ENCODE measurements around the gene HAUS6.
"Not testable (repeated sequence)": the region's sequence is repeated elsewhere in the genome, so short reads cannot be mapped to it uniquely, and the experiment has no call there.

The HAUS6 gene

DNA sequence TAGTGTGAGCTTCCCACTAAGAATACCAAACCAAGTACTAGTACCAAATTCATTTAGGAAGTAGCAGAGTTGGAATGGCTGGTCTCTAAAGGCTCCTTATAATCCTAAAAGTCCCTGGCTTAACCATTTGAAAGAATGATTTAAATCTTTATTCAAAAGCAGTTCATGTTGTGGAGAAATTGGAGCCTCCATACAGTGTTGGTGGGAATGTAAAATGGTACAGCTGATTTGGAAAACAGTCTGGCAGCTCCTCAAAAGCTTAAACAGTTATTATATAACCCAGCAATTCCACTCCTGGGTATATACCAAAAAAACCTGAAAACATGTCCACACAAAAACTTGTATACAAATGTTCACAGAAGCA, 21.7 kb upstream of the HAUS6 start:
- Mint-ChIP-seq H3K9me3 (ENCODE audit: low read depth) (no peaks in the 10 kb centered on the region), H3K4me1 (ENCODE audit: low read depth) (peaks cover 36% of the 10 kb centered on the region), H3K36me3 (no peaks in the 10 kb centered on the region), H3K27ac (peak overlapping the region; percentile 71), H3K4me3 (peak overlapping the region; percentile 2), H3K27me3 (no peaks in the 10 kb centered on the region)

DNA sequence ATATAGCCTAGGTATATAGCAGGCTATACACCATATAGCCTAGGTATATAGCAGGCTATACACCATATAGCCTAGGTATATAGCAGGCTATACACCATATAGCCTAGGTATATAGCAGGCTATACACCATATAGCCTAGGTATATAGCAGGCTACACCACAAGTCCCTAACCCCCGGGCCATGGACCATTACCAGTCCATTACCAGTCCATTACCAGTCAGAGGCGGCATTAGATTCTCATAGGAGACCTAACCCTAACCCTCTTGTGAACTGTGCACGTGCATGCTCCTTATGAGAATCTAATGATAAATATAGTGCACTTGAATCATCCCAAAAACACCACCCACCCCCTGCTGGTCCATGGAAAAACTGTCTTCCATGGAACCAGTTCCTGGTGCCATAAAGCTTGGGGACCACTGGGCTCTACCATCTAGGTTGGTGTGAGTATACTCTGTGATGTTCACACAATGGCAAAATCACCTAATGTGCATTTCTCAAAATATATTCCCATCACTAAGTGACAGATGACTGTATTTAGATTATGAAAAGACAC, 19.9 kb upstream of the HAUS6 start:
- H3K27me3 Mint-ChIP-seq, result no peaks in the 10 kb centered on the region
- no peak overlapping the region for H3K27ac Mint-ChIP-seq
- no peaks in the 10 kb centered on the region for H3K36me3 Mint-ChIP-seq
- H3K4me3 Mint-ChIP-seq, result no peak overlapping the region
- H3K9me3 Mint-ChIP-seq (ENCODE audit: low read depth), result no peaks in the 10 kb centered on the region
- H3K4me1 Mint-ChIP-seq (ENCODE audit: low read depth), result peaks cover 30% of the 10 kb centered on the region

DNA sequence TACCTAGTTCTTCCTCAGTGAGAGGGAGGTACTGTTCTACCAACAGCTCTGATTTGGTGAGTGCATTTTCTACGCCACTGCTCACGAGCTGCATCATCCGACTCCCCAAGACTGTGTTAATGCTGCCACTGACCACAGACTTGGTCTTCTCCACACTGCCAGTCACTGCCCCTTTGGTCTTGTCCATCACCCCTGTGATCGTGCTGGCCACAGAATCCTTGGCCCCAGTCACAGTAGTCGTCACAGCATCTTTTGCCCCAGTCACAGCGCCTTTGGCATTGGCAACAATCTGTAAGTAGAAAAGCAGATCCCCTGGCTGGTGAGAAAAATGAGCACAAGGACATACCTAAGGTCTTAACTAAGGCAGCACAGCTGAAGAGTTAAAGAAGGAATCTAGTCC, 18.2 kb upstream of the HAUS6 start:
- H3K4me3 Mint-ChIP-seq, result no peak overlapping the region
- peaks cover 24% of the 10 kb centered on the region for H3K4me1 Mint-ChIP-seq (ENCODE audit: low read depth)
- no peaks in the 10 kb centered on the region for H3K9me3 Mint-ChIP-seq (ENCODE audit: low read depth)
- H3K27me3 Mint-ChIP-seq, result no peaks in the 10 kb centered on the region
- H3K27ac Mint-ChIP-seq, result no peak overlapping the region
- H3K36me3 Mint-ChIP-seq, result no peaks in the 10 kb centered on the region

DNA sequence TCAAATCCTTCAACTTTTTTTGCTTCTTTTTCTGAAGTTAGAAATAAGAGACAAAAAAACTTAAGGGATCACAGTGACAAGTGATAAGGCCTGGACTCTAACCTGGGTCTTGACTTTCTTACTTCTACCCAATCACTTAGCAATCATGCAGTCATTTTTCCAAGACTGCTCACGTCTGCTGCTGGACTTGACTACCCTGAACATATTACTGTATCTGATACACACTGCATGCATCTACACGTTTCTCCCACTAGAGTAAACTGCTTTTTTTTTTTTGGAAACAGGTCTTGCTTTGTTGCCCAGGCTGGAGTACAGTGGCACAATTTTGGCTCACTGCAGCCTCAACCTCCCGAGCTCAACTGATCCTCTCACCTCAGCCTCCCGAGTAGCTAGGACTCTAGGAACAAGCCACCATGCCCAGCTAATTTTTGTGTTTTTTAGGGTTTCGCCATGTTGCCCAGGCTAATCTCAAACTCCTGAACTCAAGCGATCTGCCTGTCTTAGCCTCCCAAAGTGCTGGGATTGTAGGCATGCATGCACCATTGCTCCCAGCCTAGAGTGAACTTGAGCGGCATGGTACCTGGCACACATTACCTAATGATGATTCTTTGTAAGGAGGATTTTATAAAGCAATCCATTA, 17.2 kb upstream of the HAUS6 start:
- Mint-ChIP-seq H3K36me3 (peaks cover 4% of the 10 kb centered on the region), H3K27me3 (no peaks in the 10 kb centered on the region), H3K9me3 (ENCODE audit: low read depth) (no peaks in the 10 kb centered on the region), H3K4me1 (ENCODE audit: low read depth) (peaks cover 18% of the 10 kb centered on the region), H3K4me3 (no peak overlapping the region), H3K27ac (no peak overlapping the region)

DNA sequence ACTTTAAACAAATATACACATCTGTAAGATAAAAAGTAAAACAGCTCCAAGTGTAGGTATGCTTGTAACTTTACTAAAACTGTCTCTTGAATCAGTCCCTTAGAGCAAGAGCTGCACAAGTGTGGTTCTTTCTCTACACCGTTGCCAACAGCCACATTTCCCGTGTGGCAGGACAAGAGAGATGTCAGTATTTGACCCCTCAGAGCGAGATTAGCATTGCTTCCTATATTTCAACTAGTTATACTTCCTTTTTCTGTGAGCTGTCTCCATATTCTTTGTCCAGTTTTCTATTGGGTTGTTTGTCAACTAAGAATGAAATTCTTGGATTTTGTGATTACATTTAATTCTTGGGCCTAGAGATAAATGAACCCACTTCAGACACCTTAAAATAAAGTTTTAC, 16.5 kb upstream of the HAUS6 start:
- Mint-ChIP-seq H3K9me3 (ENCODE audit: low read depth) (no peaks in the 10 kb centered on the region), H3K27me3 (no peaks in the 10 kb centered on the region), H3K4me3 (no peak overlapping the region), H3K4me1 (ENCODE audit: low read depth) (peaks cover 12% of the 10 kb centered on the region), H3K36me3 (peaks cover 4% of the 10 kb centered on the region), H3K27ac (no peak overlapping the region)

DNA sequence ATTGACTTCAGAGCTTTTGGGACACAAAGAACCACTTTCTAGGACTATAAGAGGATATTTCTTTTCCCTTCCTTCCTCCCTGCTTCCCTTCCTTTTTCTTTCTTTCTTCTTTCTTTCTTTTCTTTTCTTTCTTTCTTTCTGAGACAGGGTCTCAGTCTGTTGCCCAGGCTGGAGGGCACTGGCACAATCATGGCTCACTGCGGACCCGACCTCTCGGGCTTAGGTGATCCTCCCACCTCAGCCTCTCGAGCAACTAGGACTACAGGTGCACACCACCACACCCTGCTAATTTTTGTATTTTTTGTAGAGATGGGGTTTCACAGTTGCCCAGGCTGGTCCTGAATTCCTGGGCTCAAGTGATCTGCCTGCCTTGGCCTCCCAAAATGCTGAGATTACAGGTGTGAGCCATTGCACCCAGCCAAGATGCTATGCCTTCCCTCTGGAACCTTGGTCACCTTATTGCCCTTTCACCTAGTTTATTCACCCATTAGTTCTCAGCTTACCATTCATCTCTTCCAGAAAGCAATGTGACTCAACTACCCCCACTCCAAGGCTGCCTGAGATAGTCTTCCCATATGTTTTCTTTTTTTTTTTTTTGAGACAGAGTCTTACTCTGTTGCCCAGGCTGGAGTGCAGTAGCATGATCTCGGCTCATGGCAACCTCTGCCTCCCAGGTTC, 14.5 kb upstream of the HAUS6 start:
- H3K27me3 Mint-ChIP-seq, result no peaks in the 10 kb centered on the region
- H3K4me3 Mint-ChIP-seq, result no peak overlapping the region
- no peaks in the 10 kb centered on the region for H3K4me1 Mint-ChIP-seq (ENCODE audit: low read depth)
- H3K9me3 Mint-ChIP-seq (ENCODE audit: low read depth), result no peaks in the 10 kb centered on the region
- H3K36me3 Mint-ChIP-seq, result peaks cover 4% of the 10 kb centered on the region
- H3K27ac Mint-ChIP-seq, result no peak overlapping the region

DNA sequence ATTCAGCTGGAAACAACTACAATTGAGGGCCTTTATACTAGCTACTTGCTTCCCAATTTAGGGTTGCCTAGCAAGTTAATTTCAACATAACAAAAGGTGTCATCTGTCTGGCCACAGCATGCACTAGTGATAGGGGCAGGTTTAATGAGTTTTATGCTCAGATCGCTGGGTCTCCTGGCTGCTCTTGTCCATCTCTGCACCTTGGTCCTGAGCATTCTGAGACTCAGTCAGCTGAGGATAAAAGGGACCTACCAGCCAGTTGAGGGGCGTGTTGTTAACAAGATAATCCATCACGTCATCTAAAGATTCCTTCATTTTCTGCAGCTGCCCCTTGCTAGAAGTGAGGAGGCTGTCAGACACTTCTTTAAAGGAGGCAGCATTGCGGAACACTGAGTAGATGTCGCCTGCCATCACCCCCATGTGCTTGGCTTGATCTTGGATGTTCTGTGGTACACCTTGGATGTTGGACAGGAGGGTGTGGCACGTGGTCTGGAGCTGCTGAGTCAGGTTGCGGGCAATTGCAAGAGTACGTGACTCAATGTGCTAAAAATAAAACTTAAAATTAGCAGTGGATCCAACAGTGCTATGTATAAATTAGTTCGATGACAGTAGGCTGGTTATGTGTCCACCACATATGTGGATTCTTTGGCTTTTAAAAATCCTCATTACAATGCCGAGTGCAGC, 13.5 kb upstream of the HAUS6 start:
- H3K9me3 Mint-ChIP-seq (ENCODE audit: low read depth), result no peaks in the 10 kb centered on the region
- peaks cover 4% of the 10 kb centered on the region for H3K36me3 Mint-ChIP-seq
- no peak overlapping the region for H3K4me3 Mint-ChIP-seq
- H3K4me1 Mint-ChIP-seq (ENCODE audit: low read depth), result no peaks in the 10 kb centered on the region
- H3K27me3 Mint-ChIP-seq, result no peaks in the 10 kb centered on the region
- no peak overlapping the region for H3K27ac Mint-ChIP-seq

DNA sequence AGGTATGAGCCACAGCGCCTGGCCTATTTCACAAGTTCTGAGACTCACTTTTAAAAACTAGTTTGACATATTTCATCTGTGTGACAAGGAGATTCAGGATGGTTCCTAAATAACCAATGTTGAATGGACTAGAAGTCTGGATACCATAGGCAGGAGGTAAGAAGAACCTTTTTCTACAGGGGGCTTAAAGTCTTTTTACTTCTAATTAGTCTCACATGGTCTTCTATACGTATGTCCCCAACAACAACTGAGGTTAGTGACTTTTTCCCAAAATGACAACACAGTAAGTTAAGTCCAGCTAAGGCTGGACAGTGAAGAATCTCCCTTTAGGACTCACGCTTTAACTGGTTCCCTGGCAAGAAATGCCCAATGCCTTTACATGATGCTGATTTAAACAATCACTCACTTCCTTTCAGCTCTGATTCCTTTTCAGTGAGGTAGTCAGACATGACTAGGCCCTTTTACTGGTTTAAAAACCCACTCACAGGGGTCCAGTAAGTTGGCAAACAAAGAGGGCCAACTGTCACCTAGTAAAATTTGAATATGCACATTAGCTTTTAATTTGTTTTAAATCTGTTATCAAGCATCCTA, 12.1 kb upstream of the HAUS6 start:
- Mint-ChIP-seq H3K27me3 (no peaks in the 10 kb centered on the region), H3K36me3 (peaks cover 4% of the 10 kb centered on the region), H3K4me3 (no peak overlapping the region), H3K9me3 (ENCODE audit: low read depth) (no peaks in the 10 kb centered on the region), H3K27ac (no peak overlapping the region), H3K4me1 (ENCODE audit: low read depth) (no peaks in the 10 kb centered on the region)

DNA sequence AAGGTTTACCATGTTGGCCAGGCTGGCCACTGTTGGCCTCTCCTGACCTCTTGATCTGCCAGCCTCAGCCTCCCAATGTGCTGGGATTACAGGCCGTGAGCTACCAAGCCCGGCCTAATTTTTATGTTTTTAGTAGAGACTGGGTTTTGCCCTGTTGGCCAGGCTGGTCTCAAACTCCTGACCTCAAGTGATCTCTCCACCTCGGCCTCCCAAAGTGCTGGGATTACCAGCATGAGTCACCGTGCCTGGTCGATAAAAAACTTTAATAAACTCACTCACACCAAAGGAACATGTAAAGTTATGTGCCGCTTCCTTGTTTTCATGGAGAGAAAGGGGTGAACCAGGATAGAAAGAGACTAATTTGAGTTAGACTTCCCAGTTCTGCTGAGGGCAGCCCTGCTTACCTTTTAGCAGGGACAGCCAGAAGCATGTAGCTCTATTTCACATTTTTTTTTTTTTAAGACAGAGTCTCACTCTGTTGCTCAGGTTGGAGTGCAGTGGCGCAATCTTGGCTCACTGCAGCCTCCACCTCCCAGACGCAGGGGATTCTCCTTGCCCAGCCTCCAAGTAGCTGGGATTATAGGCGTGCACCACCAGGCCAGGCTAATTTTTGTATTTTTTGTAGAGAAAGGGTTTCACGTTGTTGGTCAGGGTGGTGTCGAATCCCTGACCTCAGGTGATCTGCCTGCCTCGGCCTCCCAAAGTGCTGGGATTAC, 11.4 kb upstream of the HAUS6 start:
- Mint-ChIP-seq H3K4me3 (no peak overlapping the region), H3K9me3 (ENCODE audit: low read depth) (no peaks in the 10 kb centered on the region), H3K4me1 (ENCODE audit: low read depth) (no peaks in the 10 kb centered on the region), H3K27me3 (no peaks in the 10 kb centered on the region), H3K36me3 (peaks cover 4% of the 10 kb centered on the region), H3K27ac (no peak overlapping the region)

DNA sequence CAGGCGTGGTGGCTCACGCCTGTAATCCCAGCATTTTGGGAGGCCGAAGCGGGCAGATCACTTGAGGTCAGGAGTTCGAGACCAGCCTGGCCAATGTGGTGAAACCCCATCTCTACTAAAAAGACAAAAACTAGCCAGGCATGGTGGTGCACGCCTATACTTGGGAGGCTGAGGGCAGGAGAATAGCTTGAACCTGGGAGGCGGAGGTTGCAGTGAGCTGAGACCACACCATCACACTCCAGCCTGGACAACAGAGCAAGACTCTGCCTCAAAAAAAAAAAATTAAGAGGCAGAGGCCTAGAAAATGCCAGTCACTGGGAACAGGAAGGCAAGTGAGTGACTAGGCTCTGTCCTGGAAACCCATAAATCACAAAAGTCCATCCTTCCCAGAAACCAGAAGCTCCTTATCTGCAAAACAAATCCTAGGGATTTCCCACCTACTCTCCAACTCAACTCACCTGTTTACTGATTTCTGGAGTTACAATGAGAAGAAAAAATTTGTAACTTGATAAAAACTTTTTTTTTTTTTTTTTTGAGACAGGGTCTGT, 10.4 kb upstream of the HAUS6 start:
- not testable (repeated sequence) for H3K9me3 Mint-ChIP-seq (ENCODE audit: low read depth); H3K27me3 Mint-ChIP-seq; H3K4me1 Mint-ChIP-seq (ENCODE audit: low read depth); H3K4me3 Mint-ChIP-seq; H3K27ac Mint-ChIP-seq; H3K36me3 Mint-ChIP-seq

DNA sequence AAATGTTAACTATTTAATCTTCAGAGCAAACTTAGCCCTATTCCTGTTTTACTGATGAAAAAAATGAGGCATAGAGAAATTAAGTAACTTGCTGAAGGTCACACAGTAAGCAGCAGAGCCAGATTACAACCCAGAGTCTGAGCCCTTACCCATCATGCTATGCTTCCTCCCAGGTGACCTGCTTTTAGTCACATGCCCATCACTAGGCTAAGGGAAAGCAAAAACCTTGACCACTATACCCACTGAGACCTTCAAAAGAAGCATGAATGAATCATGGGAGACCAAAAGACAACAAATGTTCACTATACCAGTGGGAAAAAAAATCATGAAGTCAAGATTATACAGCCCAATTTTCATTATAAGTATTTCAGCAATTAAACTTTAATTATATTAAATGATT, 5.3 kb upstream of the HAUS6 start:
- no peaks in the 10 kb centered on the region for H3K4me1 Mint-ChIP-seq (ENCODE audit: low read depth)
- no peaks in the 10 kb centered on the region for H3K27me3 Mint-ChIP-seq
- H3K9me3 Mint-ChIP-seq (ENCODE audit: low read depth), result no peaks in the 10 kb centered on the region
- H3K27ac Mint-ChIP-seq, result no peak overlapping the region
- no peaks in the 10 kb centered on the region for H3K36me3 Mint-ChIP-seq
- H3K4me3 Mint-ChIP-seq, result no peak overlapping the region

DNA sequence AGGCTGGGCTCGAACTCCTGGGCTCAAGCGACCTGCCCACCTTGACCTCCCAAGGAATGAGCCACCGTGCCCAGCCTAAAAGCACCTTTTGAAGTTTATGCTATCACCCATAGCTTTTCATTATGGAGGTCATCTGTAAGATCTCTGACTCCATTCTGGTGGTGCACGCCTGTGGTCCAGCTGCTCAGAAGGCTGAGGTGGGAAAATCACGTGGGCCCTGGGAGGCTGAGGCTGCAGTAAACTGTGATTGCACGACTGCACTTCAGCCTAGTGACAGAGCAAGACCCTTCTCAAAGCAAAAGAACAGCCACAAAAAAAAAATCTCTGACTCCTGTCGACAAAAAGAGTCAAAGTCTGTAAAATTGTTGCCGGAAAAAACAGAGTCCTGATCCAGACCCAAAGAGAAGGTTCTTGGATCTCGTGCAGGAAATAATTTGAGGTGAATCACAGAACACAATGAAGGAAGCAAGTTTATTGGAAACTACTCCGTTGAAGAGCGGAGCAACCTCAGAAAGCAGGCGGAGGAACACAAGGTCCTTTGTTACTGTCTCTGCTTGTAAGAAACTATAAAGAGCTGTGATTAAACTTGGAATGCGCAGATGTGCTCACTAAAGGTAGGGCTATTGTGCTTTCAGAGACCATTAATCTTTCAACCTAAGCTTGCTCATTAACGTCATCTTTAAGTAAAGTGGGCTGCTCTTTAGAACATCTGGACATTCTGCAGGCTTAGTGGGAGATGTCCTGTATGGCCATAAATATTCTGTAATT, 2.0 kb upstream of the HAUS6 start:
- Mint-ChIP-seq H3K4me3 (no peak overlapping the region), H3K4me1 (ENCODE audit: low read depth) (peaks cover 9% of the 10 kb centered on the region), H3K27ac (no peak overlapping the region)

DNA sequence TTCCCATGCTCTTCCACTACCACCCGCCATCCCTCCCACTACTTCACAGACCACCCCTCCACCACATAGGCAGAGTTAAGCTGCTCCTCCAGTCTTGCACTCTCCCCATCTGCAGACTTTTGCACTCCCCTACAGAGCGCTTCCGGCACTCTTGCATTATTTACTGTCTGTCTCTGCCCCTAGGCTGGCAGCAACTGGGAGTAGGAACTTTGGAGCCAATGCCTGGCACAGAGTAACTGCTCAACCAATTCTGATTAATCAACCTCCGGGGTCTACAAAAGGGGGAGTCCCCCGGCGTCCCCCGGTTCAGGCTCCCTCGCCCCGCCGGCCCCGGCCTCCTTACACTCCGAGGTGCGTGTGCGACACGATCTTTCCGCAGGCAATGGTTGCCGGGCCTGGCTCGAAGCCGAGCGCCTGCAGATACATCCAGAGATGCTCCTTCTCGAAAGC, 498 bp downstream of the HAUS6 start:
- Mint-ChIP-seq H3K36me3 (peaks cover 3% of the 10 kb centered on the region), H3K27ac (peak overlapping the region; percentile 92), H3K4me3 (peak overlapping the region; percentile 93), H3K27me3 (no peaks in the 10 kb centered on the region), H3K4me1 (ENCODE audit: low read depth) (peaks cover 17% of the 10 kb centered on the region), H3K9me3 (ENCODE audit: low read depth) (no peaks in the 10 kb centered on the region)

More for the DNA sequence above, 2.0 kb upstream of the HAUS6 start:
- no peaks in the 10 kb centered on the region for H3K9me3 Mint-ChIP-seq (ENCODE audit: low read depth)
- H3K36me3 Mint-ChIP-seq, result peaks cover 3% of the 10 kb centered on the region
- no peaks in the 10 kb centered on the region for H3K27me3 Mint-ChIP-seq

DNA sequence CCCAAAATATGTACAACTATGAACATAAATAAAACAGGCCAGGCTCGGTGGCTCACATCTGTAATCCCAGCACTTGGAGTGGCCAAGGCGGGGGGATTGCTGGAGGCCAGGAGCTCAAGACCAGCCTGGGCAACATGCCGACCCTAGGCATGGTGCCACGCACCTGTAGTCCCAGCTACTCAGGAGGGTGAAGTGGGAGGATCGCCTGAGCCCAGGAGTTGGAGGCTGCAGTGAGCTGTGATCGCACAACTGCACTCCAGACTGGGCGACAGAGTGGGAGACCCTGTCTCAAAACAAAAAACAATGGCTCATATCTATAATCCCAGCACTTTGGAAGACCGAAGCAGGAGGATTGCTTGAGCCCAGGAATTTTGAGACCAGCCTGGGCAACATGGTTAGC, 1.5 kb downstream of the HAUS6 start:
- Mint-ChIP-seq H3K27ac (no peak overlapping the region), H3K27me3 (no peaks in the 10 kb centered on the region), H3K36me3 (peaks cover 3% of the 10 kb centered on the region), H3K4me3 (peak overlapping the region; percentile 69), H3K9me3 (ENCODE audit: low read depth) (no peaks in the 10 kb centered on the region), H3K4me1 (ENCODE audit: low read depth) (peaks cover 24% of the 10 kb centered on the region)

Measured in activated naive CD8-positive, alpha-beta T cell (primary cell).